Sigmoid colon (tissue), 4 donors: ENCODE results near the gene DAAM1.

ENCODE experiments used
- CTCF ChIP-seq, 4 experiments: fragments of 450-650 bp in 3 of 4; fragments of 200-600 bp in 1 of 4; IDR thresholded peaks; one replicate each; pipeline ENCODE4 v1.5.1; 2016 to 2019; ENCODE audit warnings: antibody characterized with exemption in 4 of 4, mild to moderate bottlenecking in 3 of 4, moderate library complexity in 2 of 4
- EP300 ChIP-seq, 4 donors: sonication (generic); formaldehyde crosslinking; IDR thresholded peaks; one replicate each; pipeline ENCODE4 v1.6.1; 2017; ENCODE audit warnings: antibody characterized with exemption in 4 of 4
- POLR2A ChIP-seq, 2 donors: fragments of 450-650 bp; IDR thresholded peaks; one replicate each; pipeline ENCODE4 v1.6.1; 2016; ENCODE audit warnings: antibody characterized with exemption in 2 of 2, mild to moderate bottlenecking in 2 of 2, moderate library complexity in 2 of 2
- POLR2AphosphoS5 ChIP-seq, 4 donors: sonication (generic); formaldehyde crosslinking; IDR thresholded peaks; one replicate each; pipeline ENCODE4 v1.6.1; 2017; ENCODE audit warnings: antibody characterized with exemption in 4 of 4

GRCh38 chr14:59177262-59177661 lies 11.2 kb upstream of the DAAM1 start:
- no peak for TF ChIP-seq CTCF (IDR thresholded peaks at IDR 0.05)
- TF ChIP-seq POLR2A (IDR thresholded peaks at IDR 0.05): no peak
- TF ChIP-seq POLR2AphosphoS5 (IDR thresholded peaks at IDR 0.05): no peak
- no peak for TF ChIP-seq EP300 (IDR thresholded peaks at IDR 0.05)
